Heart right ventricle (tissue), 16 donors: Measurements from ENCODE around the gene SLC4A2. TPM values are rescaled to one million over a fixed set of nuclear protein-coding genes. Genes with fewer than 3 reads are reported as not detected.

Experiments
- ATAC-seq, 8 donors: fragments of 200-7000 bp; cut with Tn5 transposase; one replicate each; pipeline ENCODE4 v1.9.1; 2020; ENCODE audit warnings: mild to moderate bottlenecking in 8 of 8, moderate library complexity in 8 of 8, moderate number of reproducible peaks in 1 of 8
- DNase-seq, 2 donors: peaks; one replicate each; pipeline ENCODE4 v3.0.0-alpha.2; 2020
- H3K27ac ChIP-seq, 10 donors: fragments of 200-600 bp; sonication (generic) in 2 of 10; one replicate each; pipeline versions ENCODE4 v1.5.0 to v1.8.0; 2020 to 2022; ENCODE audit warnings: mild to moderate bottlenecking in 3 of 10
- H3K27me3 ChIP-seq, 7 donors: fragments of 200-600 bp; one replicate each; pipeline ENCODE4 v1.8.0; 2021 to 2022; ENCODE audit warnings: mild to moderate bottlenecking in 2 of 7
- H3K36me3 ChIP-seq, 9 donors: fragments of 200-600 bp; sonication (generic) in 1 of 9; one replicate each; pipeline versions ENCODE4 v1.5.0 to v1.8.0; 2020 to 2022; ENCODE audit warnings: mild to moderate bottlenecking in 2 of 9
- H3K4me1 ChIP-seq, 9 donors: fragments of 200-600 bp; sonication (generic) in 1 of 9; one replicate each; pipeline versions ENCODE4 v1.5.0 to v1.8.0; 2020 to 2022; ENCODE audit warnings: mild to moderate bottlenecking in 4 of 9
- H3K4me3 ChIP-seq, 10 donors: fragments of 200-600 bp; sonication (generic) in 2 of 10; one replicate each; pipeline versions ENCODE4 v1.5.0 to v1.8.0; 2020 to 2022; ENCODE audit warnings: mild to moderate bottlenecking in 7 of 10, moderate library complexity in 2 of 10
- H3K9me3 ChIP-seq, 11 donors: fragments of 200-600 bp in 10 of 11; sonication (generic) in 2 of 11; one replicate each; pipeline versions ENCODE4 v1.5.0 to v1.8.0; 2013 to 2022; ENCODE audit warnings: mild to moderate bottlenecking in 2 of 11, control low read depth in 1 of 11, moderate library complexity in 1 of 11
- CTCF ChIP-seq, 9 donors: fragments of 200-600 bp; sonication (generic) in 2 of 9; IDR thresholded peaks; one replicate each; pipeline versions ENCODE4 v1.5.0 to v1.8.0; 2021 to 2022; ENCODE audit warnings: antibody characterized with exemption in 9 of 9, mild to moderate bottlenecking in 5 of 9, moderate library complexity in 1 of 9
- WGBS, 2 donors: extraction: QIAGEN DNeasy Blood & Tissue Kit; methylation state at CpG; one replicate each; pipeline ENCODE4 v1.1.7; 2013; ENCODE audit warnings: inconsistent platforms in 1 of 2; 5-methylcytosine and 5-hydroxymethylcytosine counted together
- intact Hi-C, 10 donors: fragments of 100-400 bp; cut with DNase I; formaldehyde crosslinking; loops; one replicate each; pipeline versions ENCODE4 v1.11.1 to v1.14.2; 2022
- polyA plus RNA-seq, 2 donors: library from polyadenylated mRNA; stranded (reverse); fragments of 200-250 nt; gene quantifications; one replicate each; pipeline ENCODE4 v1.2.3, GENCODE V29; 2013
- total RNA-seq, 10 donors: library from RNA; stranded (reverse); fragmentation: NEBNext Ultra II Directional in 3 of 10; extraction: Animal tissue kit (Norgen Biotek cat#: 25700) in 3 of 10; gene quantifications; one replicate each; pipeline versions ENCODE4 v1.2.1 to v1.2.4, GENCODE V29; 2021 to 2023
- donor health status: Arrhythmogenic right ventricular cardiomyopathy.
- donor health status: ischemic (EF 13 %, LVEDD 7.1; RV severe dilation, severe dysfunction).
- donor health status: healthy with polysubstance abuse.
- donor health status: DM: no; HTN: yes; CAD: no.
- donor health status: DM: no; HTN: no; CAD: no.
- donor health status: ischemic (EF 25% LVEDD 6.9; RV normal size, moderate dysfunction).
- donor health status: ischemic (EF 25% LVEDD 5.7; RV mildly dilated, moderate dysfunction).
- donor health status: healthy.
- donor health status: DM: yes; HTN: yes; CAD: no.
- donor health status: Ischemic cardiomyopathy.
- donor health status: ischemic (EF 35%, LVEDD 5.7; RV mildly dilated, moderate dysfunction).
- donor health status: nonischemic (EF 11% LVEDD 7.7; RV severe dilation, severe dysfunction).
- donor health status: DM: yes; HTN: yes; CAD: no.
- donor health status: PGD.
- donor health status: ischemic (EF 29% LVEDD 5.4; RV normal size, mild dysfunction).
- donor health status: nonischemic (EF 23%, LVEDD 6.1; RV moderate dilation, normal function).

The SLC4A2 gene
- total and polyA plus RNA-seq, 12 donors: 36.0 to 109 (median 54.6) TPM

GRCh38 chr7:151060416-151061212, 1.2 kb downstream of the SLC4A2 start:
- Histone ChIP-seq H3K4me1 (peaks cover 34 to 66% (median 55%) of the 10 kb centered on the region in 9 donors), H3K27ac (peak overlapping the region in 9 of 10 donors; percentile 94 to 98 (median 97)), H3K9me3 (no peaks in the 10 kb centered on the region), H3K4me3 (peak overlapping the region; percentile 70 to 95 (median 88)), H3K27me3 (no peaks in the 10 kb centered on the region), H3K36me3 (peaks cover 0 to 25% (median 8%) of the 10 kb centered on the region in 9 donors)
- intact Hi-C loops: loop anchor here in 1 of 10 donors (1.0 kb wide), 1 partner anchor 51 kb away; no protein-coding TSS in a partner anchor
- TF ChIP-seq CTCF (IDR thresholded peaks at IDR 0.05): no peak
- ATAC-seq (peak in 3 of 8 donors; percentile 2 to 10 (median 7)), DNase-seq (no peak)
- WGBS, 2 donors: 5 to 14% methylated on average over 19 to 21 of the region's 21 CpGs

- Histone ChIP-seq H3K27ac (peak overlapping the region in 5 of 10 donors; percentile 59 to 98 (median 97)), H3K36me3 (peaks cover 0 to 34% (median 13%) of the 10 kb centered on the region in 9 donors), H3K27me3 (no peaks in the 10 kb centered on the region), H3K4me1 (peaks cover 34 to 66% (median 55%) of the 10 kb centered on the region in 9 donors), H3K9me3 (no peaks in the 10 kb centered on the region), H3K4me3 (peak overlapping the region in 7 of 10 donors; percentile 23 to 95 (median 91))
- ATAC-seq (no peak), DNase-seq (no peak)
- TF ChIP-seq CTCF (IDR thresholded peaks at IDR 0.05): no peak
- 51 to 62% methylated on average over 33 of the region's 33 CpGs for WGBS, 2 donors
- intact Hi-C loops: loop anchor here in 1 of 10 donors (2.0 kb wide), 1 partner anchor 17 kb away; no protein-coding TSS in a partner anchor
These were observed 2.1 kb downstream of the SLC4A2 start for GRCh38 chr7:151061213-151062110.

GRCh38 chr7:151062111-151062398, 2.7 kb downstream of the SLC4A2 start:
- H3K4me3 ChIP-seq: peak overlapping the region in 1 of 10 donors; percentile 19
- intact Hi-C loops: loop anchor here in 1 of 10 donors (2.0 kb wide), 1 partner anchor 17 kb away; no protein-coding TSS in a partner anchor
- 69 to 76% methylated on average over 11 of the region's 11 CpGs for WGBS, 2 donors
- no peak for TF ChIP-seq CTCF (IDR thresholded peaks at IDR 0.05)
- H3K9me3 ChIP-seq: no peaks in the 10 kb centered on the region
- H3K27me3 ChIP-seq: no peaks in the 10 kb centered on the region
- peaks cover 30 to 61% (median 50%) of the 10 kb centered on the region in 9 donors for H3K4me1 ChIP-seq
- H3K27ac ChIP-seq: peak overlapping the region in 4 of 10 donors; percentile 59 to 98 (median 70)
- no peak for DNase-seq
- peaks cover 0 to 40% (median 19%) of the 10 kb centered on the region in 9 donors for H3K36me3 ChIP-seq
- ATAC-seq: no peak
